Heart left ventricle (tissue), 16 donors: ENCODE measurements around the gene RHAG. TPM values are rescaled to one million over a fixed set of nuclear protein-coding genes. Genes with fewer than 3 reads are reported as not detected.
"Not testable (repeated sequence)": the region's sequence is repeated elsewhere in the genome, so short reads cannot be mapped to it uniquely, and the experiment has no call there.

ENCODE experiments used
- ATAC-seq, 4 donors: fragments of 200-7000 bp; cut with Tn5 transposase; one replicate each; pipeline ENCODE4 v1.9.1; 2020 to 2022; ENCODE audit warnings: moderate library complexity in 4 of 4, mild to moderate bottlenecking in 3 of 4, moderate number of reproducible peaks in 1 of 4
- DNase-seq, 5 donors: peaks; one replicate each; pipeline ENCODE4 v3.0.0-alpha.2; 2020
- H3K27ac ChIP-seq, 12 donors: fragments of 200-600 bp; sonication (generic) in 4 of 12; one replicate each; pipeline versions ENCODE4 v1.5.0 to v1.8.0; 2016 to 2022; ENCODE audit warnings: mild to moderate bottlenecking in 2 of 12
- H3K27me3 ChIP-seq, 9 donors: fragments of 200-600 bp; sonication (generic) in 2 of 9; one replicate each; pipeline versions ENCODE4 v1.5.1 to v1.8.0; 2016 to 2022; ENCODE audit warnings: mild to moderate bottlenecking in 3 of 9
- H3K36me3 ChIP-seq, 9 donors: fragments of 200-600 bp; sonication (generic) in 2 of 9; one replicate each; pipeline versions ENCODE4 v1.5.0 to v1.8.0; 2018 to 2022; ENCODE audit warnings: mild to moderate bottlenecking in 2 of 9
- H3K4me1 ChIP-seq, 12 donors: fragments of 200-600 bp; sonication (generic) in 4 of 12; one replicate each; pipeline versions ENCODE4 v1.5.0 to v1.8.0; 2016 to 2022; ENCODE audit warnings: mild to moderate bottlenecking in 3 of 12
- H3K4me3 ChIP-seq, 12 donors: fragments of 200-600 bp; sonication (generic) in 4 of 12; one replicate each; pipeline versions ENCODE4 v1.5.0 to v1.8.0; 2017 to 2022; ENCODE audit warnings: mild to moderate bottlenecking in 9 of 12, moderate library complexity in 4 of 12
- H3K9me3 ChIP-seq, 12 donors: fragments of 200-600 bp; sonication (generic) in 4 of 12; one replicate each; pipeline versions ENCODE4 v1.5.0 to v1.8.0; 2016 to 2022; ENCODE audit warnings: mild to moderate bottlenecking in 1 of 12
- CTCF ChIP-seq, 12 donors: fragments of 200-600 bp; sonication (generic) in 4 of 12; IDR thresholded peaks; one replicate each; pipeline versions ENCODE4 v1.5.0 to v1.8.0; 2018 to 2022; ENCODE audit warnings: antibody characterized with exemption in 12 of 12, mild to moderate bottlenecking in 5 of 12
- POLR2A ChIP-seq, 2 donors: fragments of 450-650 bp; IDR thresholded peaks; one replicate each; pipeline ENCODE4 v1.6.1; 2017; ENCODE audit warnings: antibody characterized with exemption in 2 of 2, mild to moderate bottlenecking in 2 of 2, moderate library complexity in 2 of 2
- WGBS, 4 donors: extraction: QIAGEN DNeasy Blood & Tissue Kit in 2 of 4; methylation state at CpG; one replicate each; pipeline versions ENCODE4 v1.1.5 to v1.1.7; 2013 to 2018; 5-methylcytosine and 5-hydroxymethylcytosine counted together
- intact Hi-C, 10 donors: fragments of 100-400 bp; cut with DNase I; formaldehyde crosslinking; loops; one replicate each; pipeline versions ENCODE4 v1.11.1 to v1.14.2; 2022
- polyA plus RNA-seq, 2 donors: library from polyadenylated mRNA; stranded (reverse); fragments of 200-250 nt; gene quantifications; one replicate each; pipeline ENCODE4 v1.2.3, GENCODE V29; 2013
- total RNA-seq, 9 donors: library from RNA; depleted of rRNA in 2 of 9; stranded (reverse); fragments of >200 nt in 2 of 9; fragmentation: NEBNext Ultra II Directional in 3 of 9; extraction: Animal tissue kit (Norgen Biotek cat#: 25700) in 3 of 9; gene quantifications; one replicate each; pipeline versions ENCODE4 v1.1.0 to v1.2.4, GENCODE V29; 2016 to 2023
- donor health status: ischemic (EF 13 %, LVEDD 7.1; RV severe dilation, severe dysfunction).
- donor health status: healthy with polysubstance abuse.
- donor health status: DM: no; HTN: yes; CAD: no.
- donor health status: DM: no; HTN: no; CAD: no.
- donor health status: ischemic (EF 25% LVEDD 6.9; RV normal size, moderate dysfunction).
- donor health status: ischemic (EF 25% LVEDD 5.7; RV mildly dilated, moderate dysfunction).
- donor health status: healthy.
- donor health status: DM: yes; HTN: yes; CAD: no.
- donor health status: ischemic (EF 35%, LVEDD 5.7; RV mildly dilated, moderate dysfunction).
- donor health status: nonischemic (EF 11% LVEDD 7.7; RV severe dilation, severe dysfunction).
- donor health status: DM: yes; HTN: yes; CAD: no.
- donor health status: PGD.
- donor health status: ischemic (EF 29% LVEDD 5.4; RV normal size, mild dysfunction).
- donor health status: nonischemic (EF 23%, LVEDD 6.1; RV moderate dilation, normal function).

Gene RHAG
- total and polyA plus RNA-seq, 11 donors, result 0.16 to 2.6 (median 0.44) TPM; not detected in 4

- WGBS, 4 donors, result 54 to 57% (median 55%) methylated on average over 5 of the region's 5 CpGs
- Histone ChIP-seq H3K27ac (no peak overlapping the region), H3K4me1 (no peaks in the 10 kb centered on the region), H3K36me3 (no peaks in the 10 kb centered on the region), H3K9me3 (peaks cover 0 to 9% (median 0%) of the 10 kb centered on the region in 12 donors), H3K27me3 (no peaks in the 10 kb centered on the region), H3K4me3 (no peak overlapping the region)
- DNase-seq, result no peak
- no peak for TF ChIP-seq CTCF (IDR thresholded peaks at IDR 0.05)
- TF ChIP-seq POLR2A (IDR thresholded peaks at IDR 0.05), result no peak
- intact Hi-C loops, result no loop called here
- no peak for ATAC-seq
These were observed 30.5 kb upstream of the RHAG start for GRCh38 chr6:49666930-49667757.

GRCh38 chr6:49666480-49666879 is 29.8 kb upstream of the RHAG start:
- Histone ChIP-seq H3K27ac (no peak overlapping the region), H3K36me3 (no peaks in the 10 kb centered on the region), H3K4me3 (no peak overlapping the region), H3K27me3 (no peaks in the 10 kb centered on the region), H3K4me1 (no peaks in the 10 kb centered on the region), H3K9me3 (peaks cover 0 to 3% (median 0%) of the 10 kb centered on the region in 12 donors)
- intact Hi-C loops, result no loop called here
- 40 to 54% (median 48%) methylated on average over 1 of the region's 1 CpG for WGBS, 4 donors
- DNase-seq (no peak), ATAC-seq (no peak)
- TF ChIP-seq POLR2A (IDR thresholded peaks at IDR 0.05), result no peak
- TF ChIP-seq CTCF (IDR thresholded peaks at IDR 0.05), result no peak

GRCh38 chr6:49664817-49665216 is 28.2 kb upstream of the RHAG start:
- Histone ChIP-seq H3K27me3 (no peaks in the 10 kb centered on the region), H3K9me3 (no peaks in the 10 kb centered on the region), H3K36me3 (no peaks in the 10 kb centered on the region), H3K4me1 (no peaks in the 10 kb centered on the region), H3K4me3 (no peak overlapping the region), H3K27ac (no peak overlapping the region)
- DNase-seq, result no peak
- 77 to 83% (median 79%) methylated on average over 3 of the region's 3 CpGs for WGBS, 4 donors
- TF ChIP-seq CTCF (IDR thresholded peaks at IDR 0.05), result no peak
- no peak for ATAC-seq
- intact Hi-C loops, result no loop called here

- intact Hi-C loops, H3K9me3 ChIP-seq, H3K27me3 ChIP-seq, H3K27ac ChIP-seq, H3K4me3 ChIP-seq, DNase-seq, H3K4me1 ChIP-seq, H3K36me3 ChIP-seq, ATAC-seq: not testable (repeated sequence)
- WGBS, 4 donors, result 90 to 100% (median 95%) methylated on average over 1 of the region's 1 CpG
These were observed 27.4 kb upstream of the RHAG start for GRCh38 chr6:49664054-49664453.

- intact Hi-C loops, result no loop called here
- Histone ChIP-seq H3K27ac (no peak overlapping the region), H3K4me3 (no peak overlapping the region), H3K27me3 (no peaks in the 10 kb centered on the region), H3K9me3 (no peaks in the 10 kb centered on the region), H3K4me1 (no peaks in the 10 kb centered on the region), H3K36me3 (no peaks in the 10 kb centered on the region)
- TF ChIP-seq POLR2A (IDR thresholded peaks at IDR 0.05) (no peak), CTCF (IDR thresholded peaks at IDR 0.05) (no peak)
- 38 to 55% (median 45%) methylated on average over 1 of the region's 1 CpG for WGBS, 4 donors
- ATAC-seq (no peak), DNase-seq (no peak)
These were observed 26.2 kb upstream of the RHAG start for GRCh38 chr6:49662892-49663261.
